T-cell (primary cell): ENCODE results near the gene CAMK2D. TPM values are rescaled to one million over a fixed set of nuclear protein-coding genes. Genes with fewer than 3 reads are reported as not detected.

Source experiments
- ATAC-seq, 4 experiments: fragments of 200-7000 bp in 3 of 4; fragments of 150-1000 bp in 1 of 4; cut with Tn5 transposase; replicated peaks in 1 of 4; 1 replicate in 3 of 4; 2 replicates in 1 of 4; pipeline ENCODE4 v1.10.0; 2021; ENCODE audit warnings: moderate library complexity in 3 of 4, mild to moderate bottlenecking in 2 of 4, moderate number of reproducible peaks in 1 of 4
- CTCF ChIA-PET, 2 donors: fragments of 300-600 bp; sonication (Branson Sonifier 250); formaldehyde crosslinking; loops; one replicate each; lab custom pipeline; 2022; ENCODE audit warnings: antibody characterized with exemption in 2 of 2; lab: Charles Lee
- POLR2A ChIA-PET, 2 donors: fragments of 300-600 bp; sonication (Branson Sonifier 250); formaldehyde crosslinking; loops; one replicate each; lab custom pipeline; 2022; ENCODE audit warnings: antibody characterized with exemption in 2 of 2; lab: Charles Lee
- DNase-seq, 35 experiments: peaks; one replicate each; pipeline versions ENCODE4 v3.0.0 to v3.0.0-alpha.2; 2013 to 2023
- H3K27ac ChIP-seq: one replicate; pipeline ENCODE4 v1.5.1; 2013; ENCODE audit warnings: low read length
- H3K27me3 ChIP-seq, 2 experiments: replicated peaks in 1 of 2; 1 replicate in 1 of 2; 2 replicates in 1 of 2; pipeline versions ENCODE4 v1.6.1 to v1.7.0; 2013; ENCODE audit warnings: low read length in 1 of 2, mixed read lengths in 1 of 2; ENCODE audit not compliant: control insufficient read depth in 2 of 2, insufficient read depth in 2 of 2; ENCODE audit errors: extremely low read depth in 1 of 2
- H3K36me3 ChIP-seq, 2 donors: 1 replicate in 1 of 2; 2 replicates in 1 of 2; pipeline versions ENCODE4 v1.6.1 to v1.7.0; 2013; ENCODE audit warnings: low read length in 1 of 2; ENCODE audit not compliant: control insufficient read depth in 2 of 2, insufficient read depth in 1 of 2; ENCODE audit errors: extremely low read depth in 1 of 2
- H3K4me1 ChIP-seq, 2 experiments: 1 replicate in 1 of 2; 2 replicates in 1 of 2; pipeline versions ENCODE4 v1.6.1 to v1.7.0; 2013; ENCODE audit warnings: low read length in 2 of 2, mixed read lengths in 1 of 2; ENCODE audit not compliant: insufficient read depth in 2 of 2, control insufficient read depth in 1 of 2; ENCODE audit errors: extremely low read depth in 1 of 2
- H3K4me3 ChIP-seq, 2 donors: 1 replicate in 1 of 2; 2 replicates in 1 of 2; pipeline versions ENCODE4 v1.5.1 to v1.7.0; 2013; ENCODE audit warnings: mild to moderate bottlenecking in 2 of 2, low read length in 1 of 2, moderate library complexity in 1 of 2; ENCODE audit not compliant: control insufficient read depth in 1 of 2; ENCODE audit errors: extremely low read depth in 1 of 2
- H3K9me3 ChIP-seq: 2 replicates; pipeline ENCODE4 v1.7.0; 2013
- H3K27ac Mint-ChIP-seq, 2 donors: one replicate each; pipeline ENCODE4 v1.8.0; 2020 to 2021; ENCODE audit warnings: mild to moderate bottlenecking in 2 of 2, mixed read lengths in 2 of 2
- H3K27me3 Mint-ChIP-seq, 2 donors: one replicate each; pipeline ENCODE4 v1.8.0; 2021 to 2022; ENCODE audit warnings: mixed read lengths in 2 of 2
- H3K36me3 Mint-ChIP-seq: one replicate; pipeline ENCODE4 v1.8.0; 2021; ENCODE audit warnings: mixed read lengths
- H3K4me1 Mint-ChIP-seq, 3 donors: one replicate each; pipeline ENCODE4 v1.8.0; 2020 to 2022; ENCODE audit warnings: mixed read lengths in 3 of 3, mild to moderate bottlenecking in 1 of 3
- H3K4me3 Mint-ChIP-seq, 3 donors: one replicate each; pipeline ENCODE4 v1.8.0; 2020 to 2022; ENCODE audit warnings: mild to moderate bottlenecking in 3 of 3, mixed read lengths in 3 of 3, moderate library complexity in 3 of 3
- H3K9me3 Mint-ChIP-seq, 3 donors: one replicate each; pipeline ENCODE4 v1.8.0; 2020 to 2022; ENCODE audit warnings: mixed read lengths in 3 of 3
- WGBS: methylation state at CpG from one replicate; pipeline ENCODE4 v1.1.5; 2013; ENCODE audit warnings: missing lambda C conversion rate; ENCODE audit not compliant: insufficient coverage; 5-methylcytosine and 5-hydroxymethylcytosine counted together
- total RNA-seq, 35 experiments: library from RNA in 6 of 35; stranded (reverse) in 6 of 35; fragments of 120-200 nt in 1 of 35; gene quantifications; one replicate each; pipeline versions ENCODE4 v1.2.1 to v1.2.4 and lab custom pipeline; 2013 to 2026

The CAMK2D gene
- total RNA-seq, 5 donors from 2014 or later (not counting 1 experiment from before 2014, with no cell fraction given) = 30.9 to 36.2 (median 35.4) TPM

- H3K36me3 Mint-ChIP-seq = peaks cover 20% of the 10 kb centered on the region
- no peaks in the 10 kb centered on the region for H3K36me3 ChIP-seq
- peak overlapping the region in 1 of 2 donors; percentile 31 for H3K27ac Mint-ChIP-seq
- CTCF ChIA-PET = interaction anchor here (0.9 to 1.1 kb wide), 2 partner anchors 9 kb away, joined by 3 to 4 read pairs; no protein-coding TSS in a partner anchor
- H3K27me3 Mint-ChIP-seq = no peaks in the 10 kb centered on the region
- no peaks in the 10 kb centered on the region for H3K9me3 Mint-ChIP-seq
- no peak overlapping the region for H3K4me3 Mint-ChIP-seq
- DNase-seq (no peak), ATAC-seq (no peak)
- no peak overlapping the region for H3K27ac ChIP-seq
- peaks cover 0 to 13% (median 9%) of the 10 kb centered on the region in 3 donors for H3K4me1 Mint-ChIP-seq
- no peak overlapping the region for H3K4me3 ChIP-seq
- H3K27me3 ChIP-seq = no peaks in the 10 kb centered on the region
- WGBS = no CpG with 5 or more reads among the region's 4 CpGs
- POLR2A ChIA-PET = interaction anchor here in 1 of 2 donors (0.7 kb wide), 1 partner anchor 57 kb away, joined by 3 read pairs; no protein-coding TSS in a partner anchor
- no peaks in the 10 kb centered on the region for H3K4me1 ChIP-seq
- H3K9me3 ChIP-seq = no peaks in the 10 kb centered on the region
Measured at GRCh38 chr4:113556382-113557134, 205.0 kb downstream of the CAMK2D start.

DNA sequence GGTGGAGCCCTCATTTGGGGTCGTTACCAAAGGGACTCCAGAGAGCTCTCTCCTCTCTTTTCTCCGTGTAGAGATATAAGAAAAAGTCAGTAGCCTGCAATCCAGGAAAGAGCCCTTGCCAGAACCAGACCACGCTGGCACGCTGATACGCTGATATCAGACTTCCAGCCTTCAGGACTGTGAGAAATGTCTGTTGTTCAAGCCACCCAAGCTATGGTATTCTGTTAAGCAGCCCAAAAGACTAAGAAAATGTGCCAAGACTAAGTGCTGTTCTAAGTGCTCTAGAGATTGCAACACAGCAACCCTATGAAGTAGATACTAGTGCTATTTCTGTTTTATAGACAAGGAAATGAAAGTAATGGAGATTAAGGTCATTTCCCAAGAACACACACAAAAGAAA, 205.7 kb downstream of the CAMK2D start:
- H3K4me3 Mint-ChIP-seq = no peak overlapping the region
- H3K4me1 ChIP-seq = no peaks in the 10 kb centered on the region
- DNase-seq (no peak), ATAC-seq (no peak)
- no peak overlapping the region for H3K27ac ChIP-seq
- no peak overlapping the region for H3K4me3 ChIP-seq
- peaks cover 0 to 6% of the 10 kb centered on the region in 2 donors for H3K36me3 ChIP-seq
- ChIA-PET CTCF (interaction anchor here in 1 of 2 donors (1.1 kb wide), 1 partner anchor 8 kb away, joined by 4 read pairs; no protein-coding TSS in a partner anchor), POLR2A (interaction anchor here in 1 of 2 donors (0.6 kb wide), 1 partner anchor 829 kb away, joined by 4 read pairs; no protein-coding TSS in a partner anchor)
- no peaks in the 10 kb centered on the region for H3K27me3 ChIP-seq
- no peaks in the 10 kb centered on the region for H3K9me3 ChIP-seq
- H3K27me3 Mint-ChIP-seq = no peaks in the 10 kb centered on the region
- H3K36me3 Mint-ChIP-seq = peaks cover 21% of the 10 kb centered on the region
- 81% methylated on average over 3 of the region's 5 CpGs for WGBS
- no peaks in the 10 kb centered on the region for H3K9me3 Mint-ChIP-seq
- peaks cover 0 to 13% (median 9%) of the 10 kb centered on the region in 3 donors for H3K4me1 Mint-ChIP-seq
- no peak overlapping the region for H3K27ac Mint-ChIP-seq

DNA sequence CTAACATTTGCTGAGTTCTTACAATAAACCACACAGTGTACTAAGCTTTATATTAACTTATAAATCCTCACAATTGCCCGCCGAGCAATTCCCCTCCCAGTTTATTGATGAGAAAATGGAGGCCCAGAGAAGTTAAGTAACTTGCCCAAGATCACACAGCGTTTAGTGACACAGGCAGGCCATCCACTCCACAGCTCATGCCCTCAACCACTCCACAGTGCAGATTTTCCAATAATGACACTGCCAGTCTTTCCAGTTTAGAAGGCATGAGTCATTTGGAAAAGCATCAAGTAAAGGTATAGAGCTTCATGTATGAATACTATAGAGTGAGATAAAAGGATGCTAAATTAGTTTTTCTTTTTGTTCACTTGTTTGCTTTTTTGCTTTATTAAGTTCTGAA, 208.5 kb downstream of the CAMK2D start:
- POLR2A ChIA-PET = no interaction called here
- CTCF ChIA-PET = no interaction called here
- no peak overlapping the region for H3K27ac Mint-ChIP-seq
- no peak for ATAC-seq
- H3K4me1 Mint-ChIP-seq = peaks cover 3 to 18% (median 14%) of the 10 kb centered on the region in 3 donors
- H3K36me3 Mint-ChIP-seq = peaks cover 18% of the 10 kb centered on the region
- H3K4me1 ChIP-seq = peaks cover 0 to 2% of the 10 kb centered on the region in 2 experiments
- no peaks in the 10 kb centered on the region for H3K27me3 Mint-ChIP-seq
- H3K36me3 ChIP-seq = peaks cover 0 to 6% of the 10 kb centered on the region in 2 donors
- H3K9me3 Mint-ChIP-seq = no peaks in the 10 kb centered on the region
- H3K27me3 ChIP-seq = no peaks in the 10 kb centered on the region
- no peak overlapping the region for H3K27ac ChIP-seq
- WGBS = no CpG with 5 or more reads among the region's 3 CpGs
- H3K4me3 ChIP-seq = no peak overlapping the region
- DNase-seq = no peak
- H3K4me3 Mint-ChIP-seq = no peak overlapping the region
- H3K9me3 ChIP-seq = no peaks in the 10 kb centered on the region

GRCh38 chr4:113550510-113550909, 211.0 kb downstream of the CAMK2D start:
- ATAC-seq (no peak), DNase-seq (no peak)
- Histone ChIP-seq H3K9me3 (no peaks in the 10 kb centered on the region), H3K27ac (no peak overlapping the region), H3K36me3 (peaks cover 0 to 6% of the 10 kb centered on the region in 2 donors), H3K27me3 (no peaks in the 10 kb centered on the region), H3K4me3 (no peak overlapping the region), H3K4me1 (peaks cover 3 to 9% of the 10 kb centered on the region in 2 experiments)
- H3K9me3 Mint-ChIP-seq = no peaks in the 10 kb centered on the region
- ChIA-PET CTCF (interaction anchor here in 1 of 2 donors (1.1 to 1.6 kb wide), 2 partner anchors 9 to 12 kb away, joined by 3 read pairs; no protein-coding TSS in a partner anchor), POLR2A (no interaction called here)
- H3K27ac Mint-ChIP-seq = peak overlapping the region; percentile 28 to 55
- H3K4me3 Mint-ChIP-seq = no peak overlapping the region
- H3K36me3 Mint-ChIP-seq = peaks cover 5% of the 10 kb centered on the region
- 100% methylated on average over 1 of the region's 2 CpGs for WGBS
- H3K27me3 Mint-ChIP-seq = no peaks in the 10 kb centered on the region
- peaks cover 13 to 15% (median 14%) of the 10 kb centered on the region in 3 donors for H3K4me1 Mint-ChIP-seq

- Mint-ChIP-seq H3K27ac (peak overlapping the region; percentile 47 to 62), H3K4me3 (no peak overlapping the region), H3K4me1 (peaks cover 13 to 15% (median 14%) of the 10 kb centered on the region in 3 donors), H3K9me3 (no peaks in the 10 kb centered on the region), H3K27me3 (no peaks in the 10 kb centered on the region), H3K36me3 (peaks cover 15% of the 10 kb centered on the region)
- DNase-seq (peak in 1 of 35 experiments; percentile 3), ATAC-seq (no peak)
- Histone ChIP-seq H3K4me1 (peaks cover 3 to 9% of the 10 kb centered on the region in 2 experiments), H3K27me3 (no peaks in the 10 kb centered on the region), H3K36me3 (peaks cover 0 to 6% of the 10 kb centered on the region in 2 donors), H3K9me3 (no peaks in the 10 kb centered on the region), H3K4me3 (no peak overlapping the region), H3K27ac (peak overlapping the region; percentile 39)
- POLR2A ChIA-PET = interaction anchor here (0.8 to 1.0 kb wide), 2 partner anchors 29 to 218 kb away, joined by 3 read pairs; no protein-coding TSS in a partner anchor
- no CpG with 5 or more reads among the region's 1 CpG for WGBS
- CTCF ChIA-PET = interaction anchor here (0.5 to 2.3 kb wide), 35 partner anchors 8 to 539 kb away, joined by 3 to 19 read pairs (median 3); no protein-coding TSS in a partner anchor
Measured at GRCh38 chr4:113548303-113548702, 213.2 kb downstream of the CAMK2D start.

GRCh38 chr4:113547487-113548042, 214.0 kb downstream of the CAMK2D start:
- Histone ChIP-seq H3K36me3 (peaks cover 0 to 6% of the 10 kb centered on the region in 2 donors), H3K4me3 (no peak overlapping the region), H3K27ac (peak overlapping the region; percentile 39), H3K4me1 (peaks cover 3 to 9% of the 10 kb centered on the region in 2 experiments), H3K27me3 (no peaks in the 10 kb centered on the region), H3K9me3 (no peaks in the 10 kb centered on the region)
- POLR2A ChIA-PET = interaction anchor here (0.6 to 1.0 kb wide), 3 partner anchors 29 to 219 kb away, joined by 3 read pairs; no protein-coding TSS in a partner anchor
- Mint-ChIP-seq H3K36me3 (peaks cover 21% of the 10 kb centered on the region), H3K4me3 (no peak overlapping the region), H3K27me3 (no peaks in the 10 kb centered on the region), H3K9me3 (no peaks in the 10 kb centered on the region), H3K27ac (peak overlapping the region; percentile 47 to 62), H3K4me1 (peaks cover 13 to 15% (median 14%) of the 10 kb centered on the region in 3 donors)
- CTCF ChIA-PET = interaction anchor here (0.5 to 2.3 kb wide), 42 partner anchors 9 to 540 kb away, joined by 3 to 19 read pairs (median 3); no protein-coding TSS in a partner anchor
- 0% methylated on average over 2 of the region's 5 CpGs for WGBS
- peak; percentile 98 to 100 (median 99) for ATAC-seq
- DNase-seq = peak; percentile 66 to 94 (median 85)
